ENCODE data around the gene PDCD4. TPM values are rescaled to one million over a fixed set of nuclear protein-coding genes. Genes with fewer than 3 reads are reported as not detected.

Gene PDCD4
- total and polyA plus RNA-seq, 2 of the 8 experiments (the other 6 are each of a cell fraction or from before 2014, with no cell fraction given) = 3.3 to 26.8 TPM

GRCh38 chr10:110868981-110869380 lies 2.7 kb upstream of the PDCD4 start:
- H3K23me2 ChIP-seq (ENCODE audit: low read depth, low read length) = peaks cover 2% of the 10 kb centered on the region; the same call in 1 of the 2 replicates
- no peaks in the 10 kb centered on the region for H3K79me1 ChIP-seq (ENCODE audit: low read depth, low read length)
- H3K9ac ChIP-seq (replicated peaks in 1 of 4; ENCODE audit: extremely low read depth in 1 of 4, low read depth in 3 of 4, low read length in 3 of 4) = no peak overlapping the region
- no peak overlapping the region for H3K4me2 ChIP-seq (ENCODE audit: insufficient read depth in 1 of 2, low read depth in 2 of 2, low read length in 2 of 2)
- no peaks in the 10 kb centered on the region for H4K20me1 ChIP-seq (replicated peaks in 1 of 2; ENCODE audit: control insufficient read depth in 1 of 2, insufficient read depth in 2 of 2, low read length in 2 of 2)
- no peak overlapping the region for H4K5ac ChIP-seq (ENCODE audit: insufficient read length, low read depth, low read length)
- H3K4me1 ChIP-seq (replicated peaks in 1 of 4; ENCODE audit: control insufficient read depth in 3 of 4, insufficient read depth in 4 of 4, low read length in 3 of 4) = peaks cover 4 to 12% (median 8%) of the 10 kb centered on the region in 4 experiments
- H3K4me3 ChIP-seq (ENCODE audit: extremely low read depth in 1 of 4, insufficient read depth in 2 of 4, low read depth in 3 of 4, low read length in 4 of 4) = no peak overlapping the region
- DNase-seq (ENCODE audit: low read depth in 1 of 2, low spot score in 2 of 2) (no peak), FAIRE-seq (no peak)
- H2BK12ac ChIP-seq (ENCODE audit: low read depth, low read length) = no peak overlapping the region
- TF ChIP-seq FOSL1 (IDR thresholded peaks at IDR 0.05; ENCODE audit: insufficient read depth, low read depth, low read length) (no peak), RNF2 (IDR thresholded peaks at IDR 0.05; ENCODE audit: borderline replicate concordance, low read depth, low read length, missing control alignments, poor library complexity, severe bottlenecking) (no peak)
- H3K36me3 ChIP-seq (ENCODE audit: control insufficient read depth in 2 of 4, insufficient read depth in 4 of 4, low read length in 3 of 4) = no peaks in the 10 kb centered on the region; a peak in 1 of 8 replicates
- no peak overlapping the region for H3K4ac ChIP-seq (replicated peaks; ENCODE audit: insufficient read length, low read depth, low read length)
- no peak overlapping the region for H2BK20ac ChIP-seq (ENCODE audit: low read length)
- H2AK5ac ChIP-seq (ENCODE audit: low read depth, low read length) = no peak overlapping the region
- no peak overlapping the region for H3K56ac ChIP-seq (replicated peaks; ENCODE audit: insufficient read length, low read depth, low read length)
- H3K27me3 ChIP-seq (replicated peaks in 1 of 4; ENCODE audit: control insufficient read depth in 3 of 4, extremely low read depth in 1 of 4, insufficient read depth in 3 of 4, low read length in 3 of 4) = no peaks in the 10 kb centered on the region
- no peak overlapping the region for H2AFZ ChIP-seq (ENCODE audit: low read length)
- H3K14ac ChIP-seq (ENCODE audit: insufficient read length) = no peak overlapping the region
- ChIA-PET POLR2A (ENCODE audit: partially characterized antibody) (no interaction called here), CTCF (ENCODE audit: partially characterized antibody) (no interaction called here)
- WGBS, 2 experiments (ENCODE audit: extremely low coverage in 1 of 2, insufficient coverage in 1 of 2, insufficient read length in 1 of 2, insufficient replicate concordance in 2 of 2, low coverage in 1 of 2, low lambda C conversion rate in 2 of 2, missing lambda C conversion rate in 1 of 2) = 80% methylated on average over 6 of the region's 6 CpGs; no CpG with 5 or more reads in 1 of the 2 experiments
- H4K91ac ChIP-seq (replicated peaks; ENCODE audit: insufficient read length, low read length) = no peak overlapping the region
- no peak overlapping the region for H3K23ac ChIP-seq (ENCODE audit: insufficient read length)
- peaks cover 0 to 8% of the 10 kb centered on the region in 2 experiments; a peak in 2 of 4 replicates for H3K79me2 ChIP-seq (ENCODE audit: control insufficient read depth in 1 of 2, insufficient read depth in 2 of 2, low read length in 2 of 2)
- H3K18ac ChIP-seq (ENCODE audit: extremely low read depth, low read length) = no peak overlapping the region
- H2BK120ac ChIP-seq (replicated peaks; ENCODE audit: low read depth, low read length) = no peak overlapping the region
- no peak overlapping the region for H2BK15ac ChIP-seq (ENCODE audit: low read length)
- no peak overlapping the region for H2BK5ac ChIP-seq (ENCODE audit: low read depth, low read length)
- no peak overlapping the region for H4K8ac ChIP-seq (ENCODE audit: extremely low read depth, insufficient read depth, low read length)
- H3K9me3 ChIP-seq (ENCODE audit: insufficient read depth in 2 of 2, low read depth in 1 of 2, low read length in 1 of 2) = no peaks in the 10 kb centered on the region
- no peak overlapping the region for H3K27ac ChIP-seq (ENCODE audit: low read depth, low read length)
